ENCODE measurements around the gene VCL. TPM values are rescaled to one million over a fixed set of nuclear protein-coding genes. Genes with fewer than 3 reads are reported as not detected.

The VCL gene
- total and polyA plus RNA-seq, 2 of the 8 experiments (the other 6 are each of a cell fraction or from before 2014, with no cell fraction given) = 119 to 377 TPM

GRCh38 chr10:73965890-73966768 lies 31.8 kb upstream of the VCL start (continued):
- peak; percentile 88 for TF ChIP-seq CHD7 (IDR thresholded peaks at IDR 0.05; ENCODE audit: insufficient replicate concordance, low read length)
- TF ChIP-seq RXRA (IDR thresholded peaks at IDR 0.05; ENCODE audit: insufficient read depth, low read depth, low read length) = 0 out of 2 replicates have a peak, but pooled peaks have one; percentile 52
- no peak for TF ChIP-seq RFX5 (IDR thresholded peaks at IDR 0.05; ENCODE audit: borderline replicate concordance, low read depth, low read length)
- TF ChIP-seq POLR2AphosphoS5 (IDR thresholded peaks at IDR 0.05; ENCODE audit: low read depth, low read length) = peak; percentile 96
- peak; percentile 65 for TF ChIP-seq YY1 (IDR thresholded peaks at IDR 0.05; ENCODE audit: low read depth, low read length)
- peak; percentile 86 for TF ChIP-seq ASH2L (IDR thresholded peaks at IDR 0.05; ENCODE audit: low read length)
- TF ChIP-seq SIX5 (IDR thresholded peaks at IDR 0.05; ENCODE audit: low read depth, low read length) = no peak
- TF ChIP-seq SIN3A (conservative IDR thresholded peaks at IDR 0.05 in 1 of 2, IDR thresholded peaks at IDR 0.05 in 1 of 2; ENCODE audit: low read depth in 1 of 2, low read length in 2 of 2) = no peak
- TF ChIP-seq RAD21 (IDR thresholded peaks at IDR 0.05 in 1 of 2, conservative IDR thresholded peaks at IDR 0.05 in 1 of 2; ENCODE audit: low read depth in 2 of 2, low read length in 2 of 2) = peak in 1 of 2 experiments; percentile 11; a peak in 1 of 4 replicates

All from H1 (cell line).